Activated naive CD4-positive, alpha-beta T cell treated with anti-CD3 and anti-CD28 coated beads, Interleukin-2, amount 50 U/mL, for 24 hours (primary cell): ENCODE measurements around the gene BCKDHB.

Experiments
- H3K27ac Mint-ChIP-seq: one replicate; pipeline ENCODE4 v1.8.0; 2021; ENCODE audit warnings: mild to moderate bottlenecking, mixed read lengths
- H3K27me3 Mint-ChIP-seq: one replicate; pipeline ENCODE4 v1.8.0; 2021; ENCODE audit warnings: mixed read lengths
- H3K36me3 Mint-ChIP-seq: one replicate; pipeline ENCODE4 v1.8.0; 2021; ENCODE audit warnings: mixed read lengths
- H3K4me1 Mint-ChIP-seq: one replicate; pipeline ENCODE4 v1.8.0; 2021; ENCODE audit warnings: mixed read lengths
- H3K4me3 Mint-ChIP-seq: one replicate; pipeline ENCODE4 v1.8.0; 2021; ENCODE audit warnings: mild to moderate bottlenecking, mixed read lengths
- H3K9me3 Mint-ChIP-seq: one replicate; pipeline ENCODE4 v1.8.0; 2021; ENCODE audit warnings: mixed read lengths

BCKDHB gene

GRCh38 chr6:80174900-80175572, 68.6 kb downstream of the BCKDHB start:
- Mint-ChIP-seq H3K4me3 (no peak overlapping the region), H3K9me3 (no peaks in the 10 kb centered on the region), H3K36me3 (peaks cover 26% of the 10 kb centered on the region), H3K27ac (no peak overlapping the region), H3K4me1 (no peaks in the 10 kb centered on the region), H3K27me3 (no peaks in the 10 kb centered on the region)

DNA sequence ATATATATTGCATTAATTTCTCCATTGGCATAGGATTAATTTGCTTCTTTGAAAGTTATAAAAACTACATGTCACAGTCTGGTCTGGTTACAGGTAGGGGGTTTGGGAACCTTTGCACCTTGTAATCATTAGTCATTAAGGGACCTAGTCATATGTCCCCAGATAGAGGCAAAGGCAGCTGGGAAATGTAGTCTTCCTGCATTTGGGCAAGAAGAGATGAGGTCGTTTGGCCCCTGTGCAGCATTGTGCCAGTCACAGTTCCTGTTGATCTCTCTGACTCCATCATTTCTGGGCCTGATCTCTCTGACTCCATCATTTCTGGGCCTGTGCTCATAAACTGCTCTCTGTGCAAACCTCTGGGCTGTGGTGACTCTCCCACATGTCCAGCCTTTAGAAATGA, 73.2 kb downstream of the BCKDHB start:
- H3K4me3 Mint-ChIP-seq, result no peak overlapping the region

GRCh38 chr6:80181352-80182081, 75.0 kb downstream of the BCKDHB start:
- no peak overlapping the region for H3K27ac Mint-ChIP-seq
- H3K4me1 Mint-ChIP-seq, result no peaks in the 10 kb centered on the region
- peaks cover 20% of the 10 kb centered on the region for H3K36me3 Mint-ChIP-seq
- no peaks in the 10 kb centered on the region for H3K9me3 Mint-ChIP-seq
- no peak overlapping the region for H3K4me3 Mint-ChIP-seq
- no peaks in the 10 kb centered on the region for H3K27me3 Mint-ChIP-seq

More for the DNA sequence above, 73.2 kb downstream of the BCKDHB start:
- Mint-ChIP-seq H3K4me1 (no peaks in the 10 kb centered on the region), H3K9me3 (no peaks in the 10 kb centered on the region), H3K27ac (no peak overlapping the region), H3K36me3 (peaks cover 17% of the 10 kb centered on the region), H3K27me3 (no peaks in the 10 kb centered on the region)

GRCh38 chr6:80182308-80182707, 75.8 kb downstream of the BCKDHB start:
- Mint-ChIP-seq H3K9me3 (no peaks in the 10 kb centered on the region), H3K4me3 (no peak overlapping the region), H3K27me3 (no peaks in the 10 kb centered on the region), H3K36me3 (peaks cover 21% of the 10 kb centered on the region), H3K27ac (no peak overlapping the region), H3K4me1 (no peaks in the 10 kb centered on the region)

DNA sequence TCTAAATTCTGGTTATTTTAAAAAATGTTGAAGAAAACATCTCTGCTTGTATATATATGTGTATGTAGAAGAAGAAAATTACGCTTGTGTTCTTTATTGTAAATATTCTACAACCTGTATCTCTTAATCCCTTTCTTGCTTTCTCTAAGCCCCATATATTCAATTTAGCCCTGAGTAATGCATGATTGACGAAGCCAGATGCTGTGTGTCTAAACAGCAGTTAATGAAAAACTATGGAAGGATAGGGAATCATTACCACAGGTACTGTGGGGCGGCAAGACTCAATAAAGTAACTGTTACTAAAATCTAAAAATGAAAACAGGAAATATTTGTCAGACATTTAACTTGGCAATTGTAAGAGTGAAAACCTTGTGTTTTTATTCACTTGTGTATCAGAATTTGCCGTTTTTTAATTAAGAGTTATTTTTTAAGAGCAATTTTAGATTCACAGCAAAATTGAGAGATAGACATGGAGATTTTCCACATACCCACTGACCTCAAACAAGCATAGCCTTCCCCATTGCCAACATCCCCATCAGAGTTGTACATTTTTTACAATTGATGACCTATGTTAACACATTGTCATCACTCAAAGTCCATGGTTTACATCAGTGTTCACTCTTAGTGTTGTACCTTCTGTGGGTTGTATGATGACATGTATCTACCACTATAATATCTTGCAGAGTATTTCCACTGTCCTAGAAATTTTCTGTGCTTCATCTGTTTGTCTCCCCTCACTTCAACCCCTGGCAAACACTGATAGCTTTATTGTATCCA, 76.7 kb downstream of the BCKDHB start:
- H3K36me3 Mint-ChIP-seq, result peaks cover 22% of the 10 kb centered on the region
- H3K4me1 Mint-ChIP-seq, result no peaks in the 10 kb centered on the region
- no peak overlapping the region for H3K4me3 Mint-ChIP-seq
- no peaks in the 10 kb centered on the region for H3K9me3 Mint-ChIP-seq
- H3K27ac Mint-ChIP-seq, result no peak overlapping the region
- H3K27me3 Mint-ChIP-seq, result no peaks in the 10 kb centered on the region

- no peaks in the 10 kb centered on the region for H3K4me1 Mint-ChIP-seq
- H3K27me3 Mint-ChIP-seq, result no peaks in the 10 kb centered on the region
- no peak overlapping the region for H3K4me3 Mint-ChIP-seq
- H3K36me3 Mint-ChIP-seq, result peaks cover 22% of the 10 kb centered on the region
- H3K9me3 Mint-ChIP-seq, result no peaks in the 10 kb centered on the region
- no peak overlapping the region for H3K27ac Mint-ChIP-seq
Observed at GRCh38 chr6:80185492-80185891, 79.0 kb downstream of the BCKDHB start.

DNA sequence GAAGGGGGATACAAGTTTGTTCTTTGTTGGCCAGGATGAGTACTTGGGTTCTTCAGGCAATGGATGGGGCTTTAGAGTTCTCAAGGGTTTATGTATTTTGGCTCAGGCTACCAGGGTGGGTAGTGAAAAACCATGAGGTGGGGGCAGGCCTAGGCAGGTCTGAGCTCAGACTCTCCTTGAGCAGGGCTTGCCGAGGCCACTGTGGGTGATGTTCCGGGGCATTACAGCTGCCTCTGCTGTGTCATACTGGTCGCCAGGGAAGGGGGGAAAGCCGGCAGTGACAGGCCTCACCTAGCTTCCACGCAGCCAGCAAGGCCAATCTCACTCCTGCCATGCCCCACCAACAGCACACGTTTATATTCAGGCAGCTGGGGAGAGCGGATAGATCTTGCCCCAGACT, 79.6 kb downstream of the BCKDHB start:
- H3K4me3 Mint-ChIP-seq, result no peak overlapping the region
- H3K27me3 Mint-ChIP-seq, result no peaks in the 10 kb centered on the region
- H3K4me1 Mint-ChIP-seq, result no peaks in the 10 kb centered on the region
- peaks cover 22% of the 10 kb centered on the region for H3K36me3 Mint-ChIP-seq
- H3K27ac Mint-ChIP-seq, result no peak overlapping the region
- H3K9me3 Mint-ChIP-seq, result no peaks in the 10 kb centered on the region

DNA sequence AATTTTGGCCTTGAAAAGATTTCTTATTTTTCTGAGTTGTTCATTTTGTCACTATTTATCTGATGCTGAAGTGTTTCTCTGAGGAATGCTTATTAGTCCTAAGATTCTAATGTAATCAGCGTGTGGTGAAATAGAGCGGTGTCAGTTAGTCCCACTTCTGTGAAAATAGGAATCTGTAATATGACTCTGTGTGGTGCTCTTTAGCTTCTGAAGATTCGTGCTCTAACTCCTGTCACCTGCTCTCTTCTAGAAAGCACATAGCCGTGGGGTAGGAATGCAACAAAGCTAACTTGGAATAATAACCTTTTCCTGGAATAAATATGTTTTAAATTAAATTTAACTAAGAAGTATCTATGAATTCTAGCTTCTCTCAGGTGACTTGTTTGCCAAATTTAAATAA, 90.4 kb downstream of the BCKDHB start:
- H3K27ac Mint-ChIP-seq, result no peak overlapping the region
- no peak overlapping the region for H3K4me3 Mint-ChIP-seq
- no peaks in the 10 kb centered on the region for H3K9me3 Mint-ChIP-seq
- no peaks in the 10 kb centered on the region for H3K4me1 Mint-ChIP-seq
- no peaks in the 10 kb centered on the region for H3K27me3 Mint-ChIP-seq
- peaks cover 4% of the 10 kb centered on the region for H3K36me3 Mint-ChIP-seq

GRCh38 chr6:80197474-80197873, 91.0 kb downstream of the BCKDHB start:
- Mint-ChIP-seq H3K4me1 (no peaks in the 10 kb centered on the region), H3K27me3 (no peaks in the 10 kb centered on the region), H3K4me3 (no peak overlapping the region), H3K36me3 (peaks cover 7% of the 10 kb centered on the region), H3K27ac (no peak overlapping the region), H3K9me3 (no peaks in the 10 kb centered on the region)

DNA sequence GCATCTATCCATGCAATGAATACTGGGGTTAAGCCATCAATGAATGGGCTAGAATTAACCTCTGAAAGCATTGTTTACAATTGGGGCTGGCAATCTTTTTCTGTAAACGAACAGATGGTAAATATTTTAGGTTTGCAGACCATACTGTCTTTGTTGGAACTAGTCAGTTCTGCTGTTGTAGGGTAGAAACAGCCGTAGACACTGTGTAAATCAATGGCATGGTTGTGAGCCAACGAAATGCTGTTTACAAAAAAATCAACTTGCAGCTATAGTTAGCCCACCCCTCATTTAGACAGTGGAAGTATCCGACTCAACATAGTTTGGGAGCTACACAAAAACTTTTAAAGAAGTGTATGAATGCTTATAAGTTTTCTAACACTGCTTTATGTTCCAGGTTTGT, 91.5 kb downstream of the BCKDHB start:
- Mint-ChIP-seq H3K4me1 (no peaks in the 10 kb centered on the region), H3K4me3 (no peak overlapping the region), H3K27ac (no peak overlapping the region), H3K9me3 (no peaks in the 10 kb centered on the region), H3K36me3 (peaks cover 10% of the 10 kb centered on the region), H3K27me3 (no peaks in the 10 kb centered on the region)

DNA sequence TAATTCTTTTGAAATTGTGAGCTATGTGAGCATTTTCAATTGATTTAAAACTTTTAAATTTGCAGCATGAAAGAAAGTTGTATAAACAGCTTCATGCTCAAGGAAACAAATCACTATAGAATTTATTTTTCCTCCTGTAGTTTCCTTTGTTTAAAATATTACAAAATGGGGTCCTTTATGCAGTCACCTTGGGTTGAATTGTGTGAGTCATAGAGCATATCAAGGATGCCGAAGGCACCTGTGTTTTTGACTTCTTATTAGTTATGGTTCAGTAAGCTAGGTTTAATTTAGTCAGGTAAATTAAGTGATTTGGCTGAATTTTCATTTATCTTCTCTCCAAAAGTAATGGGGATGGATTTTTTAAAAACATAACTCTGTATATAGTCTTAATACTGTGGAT, 96.8 kb downstream of the BCKDHB start:
- H3K4me3 Mint-ChIP-seq, result no peak overlapping the region
- H3K36me3 Mint-ChIP-seq, result peaks cover 15% of the 10 kb centered on the region
- H3K9me3 Mint-ChIP-seq, result no peaks in the 10 kb centered on the region

GRCh38 chr6:80205404-80205803, 98.9 kb downstream of the BCKDHB start:
- no peaks in the 10 kb centered on the region for H3K4me1 Mint-ChIP-seq
- H3K9me3 Mint-ChIP-seq, result no peaks in the 10 kb centered on the region
- no peak overlapping the region for H3K27ac Mint-ChIP-seq
- peaks cover 17% of the 10 kb centered on the region for H3K36me3 Mint-ChIP-seq
- H3K4me3 Mint-ChIP-seq, result no peak overlapping the region
- H3K27me3 Mint-ChIP-seq, result no peaks in the 10 kb centered on the region

More for the DNA sequence above, 96.8 kb downstream of the BCKDHB start:
- Mint-ChIP-seq H3K27ac (no peak overlapping the region), H3K4me1 (no peaks in the 10 kb centered on the region), H3K27me3 (no peaks in the 10 kb centered on the region)

DNA sequence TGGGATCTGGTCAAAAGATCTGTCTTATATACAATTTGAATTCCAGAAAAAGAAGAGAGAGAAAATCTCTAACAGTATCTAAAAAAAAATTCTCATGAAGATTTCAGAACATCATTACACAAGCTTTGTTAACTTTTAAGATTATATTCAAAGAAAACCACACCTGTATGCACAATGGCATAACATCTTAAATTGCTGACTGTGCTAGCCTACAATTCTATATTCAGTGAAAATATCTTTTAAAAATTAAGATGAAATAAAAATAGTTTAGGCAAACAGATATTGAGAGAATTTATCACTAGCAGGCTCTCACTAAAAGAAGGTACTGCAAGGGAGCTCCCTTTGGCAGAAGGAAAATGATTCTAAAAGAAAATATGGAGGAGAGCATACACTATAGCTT, 100.3 kb downstream of the BCKDHB start:
- Mint-ChIP-seq H3K4me1 (no peaks in the 10 kb centered on the region), H3K4me3 (no peak overlapping the region), H3K36me3 (peaks cover 15% of the 10 kb centered on the region), H3K27ac (no peak overlapping the region), H3K9me3 (no peaks in the 10 kb centered on the region), H3K27me3 (no peaks in the 10 kb centered on the region)

DNA sequence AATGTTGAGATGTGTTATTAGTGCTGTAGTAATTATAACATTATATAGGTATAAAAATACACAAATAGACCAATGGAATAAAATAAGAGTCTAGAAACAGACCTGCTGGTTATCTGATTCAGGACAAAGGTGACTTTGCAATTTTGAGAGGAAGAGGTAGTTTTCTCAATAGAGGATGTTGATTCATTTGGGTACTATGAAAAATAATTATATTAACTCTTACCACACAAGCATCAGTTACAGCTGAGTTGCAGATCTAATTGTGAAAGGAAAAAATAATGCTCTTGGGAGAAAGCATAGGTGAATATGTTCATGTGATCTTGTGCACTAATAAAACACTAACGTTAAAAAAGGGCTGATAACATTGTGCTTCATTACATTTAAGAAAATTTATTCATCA, 103.0 kb downstream of the BCKDHB start:
- no peak overlapping the region for H3K4me3 Mint-ChIP-seq
- H3K9me3 Mint-ChIP-seq, result no peaks in the 10 kb centered on the region
- no peaks in the 10 kb centered on the region for H3K4me1 Mint-ChIP-seq
- H3K36me3 Mint-ChIP-seq, result peaks cover 3% of the 10 kb centered on the region
- no peaks in the 10 kb centered on the region for H3K27me3 Mint-ChIP-seq
- no peak overlapping the region for H3K27ac Mint-ChIP-seq

- H3K27me3 Mint-ChIP-seq, result no peaks in the 10 kb centered on the region
- no peaks in the 10 kb centered on the region for H3K4me1 Mint-ChIP-seq
- no peak overlapping the region for H3K27ac Mint-ChIP-seq
- no peaks in the 10 kb centered on the region for H3K9me3 Mint-ChIP-seq
- H3K36me3 Mint-ChIP-seq, result peaks cover 1% of the 10 kb centered on the region
- no peak overlapping the region for H3K4me3 Mint-ChIP-seq
Observed at GRCh38 chr6:80210618-80211017, 104.1 kb downstream of the BCKDHB start.

GRCh38 chr6:80211286-80211685, 104.8 kb downstream of the BCKDHB start:
- H3K4me3 Mint-ChIP-seq, result no peak overlapping the region
- no peaks in the 10 kb centered on the region for H3K4me1 Mint-ChIP-seq
- H3K27me3 Mint-ChIP-seq, result no peaks in the 10 kb centered on the region
- H3K9me3 Mint-ChIP-seq, result no peaks in the 10 kb centered on the region
- H3K27ac Mint-ChIP-seq, result no peak overlapping the region
- peaks cover 1% of the 10 kb centered on the region for H3K36me3 Mint-ChIP-seq
